Activated naive CD4-positive, alpha-beta T cell treated with anti-CD3 and anti-CD28 coated beads, Interleukin-2, amount 50 U/mL, for 16 hours (primary cell): ENCODE data around the gene GCN1.

Source experiments
- DNase-seq: peaks from one replicate; pipeline ENCODE4 v3.0.0-alpha.2; 2020

The GCN1 gene

DNA sequence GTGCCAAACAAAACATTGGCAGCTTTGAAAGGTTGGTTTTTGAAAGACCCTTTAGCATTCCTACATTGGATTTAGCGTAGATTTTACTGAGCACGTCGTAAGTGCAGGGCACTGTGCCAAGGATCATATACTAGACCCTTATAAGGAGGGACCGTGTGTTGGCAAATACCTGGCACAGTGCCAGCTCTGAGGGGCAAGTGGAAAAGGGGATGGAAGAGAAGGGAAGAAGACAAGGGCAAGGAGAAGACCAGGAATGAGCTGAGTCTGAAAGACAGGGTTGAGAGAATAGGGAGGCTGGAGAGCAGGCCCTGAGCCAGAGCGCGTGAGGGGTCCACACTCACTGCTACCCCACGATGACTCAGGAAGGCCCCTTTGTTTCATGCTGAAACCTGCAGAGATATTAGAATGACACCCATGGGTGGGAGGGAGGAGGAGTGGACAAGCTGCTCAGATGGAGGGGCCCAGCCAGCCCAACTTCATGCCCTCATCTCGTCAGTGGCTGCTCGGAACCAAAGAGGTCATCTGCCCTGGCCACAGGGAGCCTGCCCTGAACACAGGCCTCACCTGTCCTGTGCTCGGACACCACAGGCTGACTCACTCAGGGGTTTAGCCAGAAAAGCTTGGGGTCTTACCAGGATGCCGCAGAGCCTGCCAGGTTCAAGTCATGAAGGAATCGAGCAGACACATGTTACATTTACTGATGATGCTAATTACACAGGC is 103.0 kb downstream of the GCN1 start:
- DNase-seq: no peak

GRCh38 chr12:120090626-120091295 is 103.8 kb downstream of the GCN1 start:
- DNase-seq: no peak

DNA sequence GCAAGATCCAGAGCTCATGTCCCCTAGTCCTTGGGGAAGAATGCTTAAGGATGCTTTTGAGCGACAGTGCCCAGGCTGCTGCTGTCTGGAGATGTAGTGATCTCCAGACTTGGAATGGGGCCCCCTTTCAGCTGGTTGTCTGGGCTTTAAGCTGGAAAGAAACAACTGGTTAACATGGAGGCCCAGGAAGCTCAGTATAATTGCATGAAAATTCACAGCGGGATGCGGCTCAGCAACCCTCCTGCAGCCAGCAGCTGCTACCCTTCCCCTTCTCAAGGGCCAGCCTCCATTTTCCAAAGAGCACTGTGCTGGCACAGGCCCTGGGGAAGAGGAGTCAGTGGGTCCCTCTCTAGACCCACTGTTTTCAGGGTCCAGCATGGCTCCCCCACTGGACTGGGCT is 104.3 kb downstream of the GCN1 start:
- no peak for DNase-seq

DNA sequence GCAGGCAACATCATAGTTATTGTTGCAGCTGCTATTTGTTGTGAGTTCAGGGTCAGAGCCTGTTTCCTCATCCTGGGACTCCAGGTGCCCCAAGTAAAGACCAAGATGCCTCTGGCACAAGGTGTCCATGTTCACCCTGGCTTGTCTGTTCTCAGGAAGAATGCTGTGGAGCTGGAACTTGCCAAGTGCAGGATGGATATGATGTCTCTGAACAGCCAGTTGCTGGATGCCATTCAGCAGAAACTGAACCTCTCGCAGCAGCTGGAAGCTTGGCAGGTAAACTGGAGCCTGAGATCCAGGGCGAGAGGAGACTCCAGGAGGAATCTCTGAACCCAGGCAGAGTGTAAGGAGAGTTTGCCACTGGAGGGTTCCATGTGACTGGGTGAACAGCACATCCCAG is 104.7 kb downstream of the GCN1 start:
- no peak for DNase-seq

DNA sequence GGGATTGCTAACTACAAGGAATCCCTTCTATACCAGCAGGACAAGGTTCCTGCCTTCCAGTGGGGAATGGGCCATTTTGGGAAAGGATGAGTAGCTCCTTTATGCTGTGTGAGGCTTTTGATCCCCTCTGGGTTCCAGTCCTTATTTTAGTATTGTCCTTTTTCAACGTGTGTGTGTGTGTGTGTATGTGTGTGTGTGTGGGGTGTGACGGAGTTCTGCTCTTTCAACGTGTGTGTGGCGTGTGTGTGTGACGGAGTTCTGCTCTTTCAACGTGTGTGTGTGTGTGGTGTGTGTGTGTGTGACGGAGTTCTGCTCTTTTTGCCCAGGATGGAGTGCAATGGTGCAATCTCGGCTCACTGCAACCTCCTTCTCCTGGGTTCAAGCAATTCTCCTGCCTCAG is 105.4 kb downstream of the GCN1 start:
- no peak for DNase-seq

DNA sequence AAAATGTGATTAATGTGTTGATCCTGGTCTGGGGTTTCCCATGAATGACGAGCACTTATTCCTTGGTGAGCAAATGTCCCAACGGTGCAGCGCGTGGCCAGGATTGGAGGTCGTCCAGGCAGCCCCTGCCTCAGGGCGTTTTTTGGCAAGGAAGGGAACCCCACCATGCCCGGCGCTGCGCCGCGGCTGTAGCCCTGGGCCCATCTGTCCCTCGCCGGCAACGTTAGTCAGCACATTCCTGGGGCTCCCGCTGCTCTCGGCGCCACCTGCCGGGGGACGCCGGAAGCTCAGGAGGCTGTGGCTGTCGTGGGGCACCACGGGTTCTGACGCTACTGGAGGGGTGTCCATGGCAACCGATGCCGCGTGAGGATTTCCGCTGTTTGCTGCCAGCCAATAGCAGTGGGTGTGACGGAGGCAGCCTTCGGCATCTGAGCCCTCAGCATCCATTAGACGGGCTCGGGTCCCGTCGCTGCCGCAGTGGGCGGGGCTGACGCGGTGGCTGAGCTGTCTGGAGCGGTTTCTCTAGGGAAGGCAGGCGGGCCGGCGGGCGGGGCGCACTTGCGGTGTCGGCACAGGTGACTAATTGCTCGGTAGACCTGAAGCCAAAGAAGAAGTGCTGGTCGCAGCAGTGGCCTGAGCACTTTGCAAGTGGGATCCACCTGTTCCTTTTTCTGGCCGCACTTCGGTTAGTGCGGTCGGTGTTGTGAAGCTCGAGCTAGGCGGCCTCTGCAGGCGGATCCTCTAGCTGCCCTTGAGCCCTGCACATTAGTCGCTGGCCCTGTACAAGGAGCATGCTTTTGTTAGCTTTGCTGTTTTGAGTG is 107.5 kb downstream of the GCN1 start:
- DNase-seq: peak; percentile 99

DNA sequence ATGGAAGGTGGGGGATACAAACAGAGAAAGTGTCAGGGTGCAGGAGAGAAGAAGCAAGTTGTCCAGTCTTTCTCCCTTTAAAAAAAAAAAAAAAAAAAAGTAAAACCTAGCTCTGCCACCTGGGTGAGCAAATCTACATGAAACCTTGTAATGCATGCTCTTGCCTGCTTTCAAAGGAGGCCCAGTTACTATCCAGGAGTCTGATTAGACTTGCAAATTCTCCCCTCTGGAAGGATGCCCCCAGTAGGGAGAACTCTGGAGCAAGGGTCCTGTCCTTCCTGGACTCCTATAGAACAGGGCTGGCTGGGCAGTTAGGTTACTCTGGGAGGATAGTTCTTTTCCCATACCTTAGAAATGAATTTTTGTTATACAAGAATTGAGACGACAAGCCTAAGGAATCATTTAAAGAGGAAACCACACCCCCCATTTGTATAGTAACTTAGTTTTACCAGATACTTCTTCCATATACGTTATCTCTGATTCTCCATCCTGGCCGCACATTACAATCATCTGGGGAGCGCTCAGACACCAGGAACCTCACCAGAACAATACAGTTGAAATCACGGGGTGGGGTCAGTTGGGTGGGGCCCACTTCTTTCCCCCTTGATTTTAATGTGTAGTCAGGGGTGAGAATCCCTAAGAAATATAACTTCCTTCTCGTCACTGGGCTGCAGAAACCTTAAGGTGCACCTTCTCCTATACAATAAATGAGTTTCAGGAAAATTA is 108.4 kb downstream of the GCN1 start:
- DNase-seq: no peak

- no peak for DNase-seq
Observed at GRCh38 chr12:120081641-120082040, 112.9 kb downstream of the GCN1 start.

- DNase-seq: no peak
Observed at GRCh38 chr12:120079411-120080400, 114.8 kb downstream of the GCN1 start.

DNA sequence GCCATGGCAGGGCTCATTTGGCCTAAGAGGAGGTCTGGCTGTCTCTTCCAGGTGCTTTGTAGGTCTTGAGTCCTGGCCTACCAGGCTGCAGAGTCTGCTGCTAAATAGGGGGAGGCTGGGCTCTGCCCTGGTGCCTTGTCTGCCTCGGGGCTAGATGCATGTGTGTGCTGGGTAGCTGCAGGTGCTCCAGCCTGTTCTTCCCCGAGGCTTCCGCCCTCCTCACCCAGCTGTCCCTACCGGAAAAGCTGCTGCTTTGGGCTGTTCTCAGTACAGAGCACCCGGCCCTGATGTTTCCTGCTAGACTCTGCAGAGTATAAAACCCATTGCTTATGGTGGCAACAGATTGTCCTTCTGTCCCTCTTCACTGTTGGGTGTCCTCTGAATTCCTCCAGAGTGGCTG is 115.6 kb downstream of the GCN1 start:
- DNase-seq: no peak

DNA sequence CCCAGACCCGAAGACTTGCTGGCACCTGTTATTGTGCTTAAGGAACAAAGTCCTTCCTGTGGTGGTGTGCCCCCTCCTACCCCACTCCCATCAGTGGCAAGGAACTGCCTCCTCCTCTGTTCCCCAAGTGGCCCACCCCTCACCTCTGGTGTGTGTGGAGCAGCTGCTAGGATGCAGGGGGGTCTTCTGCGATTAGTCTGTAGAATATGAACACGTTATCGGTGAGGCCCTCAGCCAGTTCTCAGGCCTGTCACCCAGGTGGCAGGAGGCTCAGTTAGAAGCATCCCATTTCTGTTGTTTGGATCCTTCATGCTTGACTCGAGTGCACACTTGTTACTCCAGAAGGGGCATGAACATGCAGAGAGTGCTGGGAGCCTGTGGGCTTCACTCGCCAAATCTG is 117.3 kb downstream of the GCN1 start:
- DNase-seq: no peak
